GM19193 (cell line): ENCODE data around the gene BMPR2.

ENCODE experiments used
- POLR2A ChIP-seq: IDR thresholded peaks from 4 replicates; pipeline ENCODE4 v1.6.1; 2011; ENCODE audit not compliant: insufficient read depth, insufficient read length; ENCODE audit errors: extremely low read depth

The BMPR2 gene

GRCh38 chr2:202426751-202427150 lies 50.6 kb downstream of the BMPR2 start:
- no peak for TF ChIP-seq POLR2A

- TF ChIP-seq POLR2A = no peak
Measured at GRCh38 chr2:202429164-202429980, 53.2 kb downstream of the BMPR2 start.

- TF ChIP-seq POLR2A = no peak
Measured at GRCh38 chr2:202432776-202433175, 56.6 kb downstream of the BMPR2 start.

- no peak for TF ChIP-seq POLR2A
Measured at GRCh38 chr2:202434472-202434871, 58.3 kb downstream of the BMPR2 start.

- TF ChIP-seq POLR2A = no peak
Measured at GRCh38 chr2:202436626-202437025, 60.5 kb downstream of the BMPR2 start.

- TF ChIP-seq POLR2A = no peak
Measured at GRCh38 chr2:202442882-202443281, 66.8 kb downstream of the BMPR2 start.

- TF ChIP-seq POLR2A = no peak
Measured at GRCh38 chr2:202444000-202444399, 67.9 kb downstream of the BMPR2 start.

- no peak for TF ChIP-seq POLR2A
Measured at GRCh38 chr2:202449344-202449743, 73.2 kb downstream of the BMPR2 start.

GRCh38 chr2:202450785-202451184 lies 74.7 kb downstream of the BMPR2 start:
- no peak for TF ChIP-seq POLR2A

- no peak for TF ChIP-seq POLR2A
Measured at GRCh38 chr2:202452744-202453143, 76.6 kb downstream of the BMPR2 start.

GRCh38 chr2:202454536-202454935 lies 78.4 kb downstream of the BMPR2 start:
- no peak for TF ChIP-seq POLR2A

GRCh38 chr2:202455114-202455513 lies 79.0 kb downstream of the BMPR2 start:
- no peak for TF ChIP-seq POLR2A

- no peak for TF ChIP-seq POLR2A
Measured at GRCh38 chr2:202460119-202460518, 84.0 kb downstream of the BMPR2 start.

- no peak for TF ChIP-seq POLR2A
Measured at GRCh38 chr2:202479090-202479489, 103.0 kb downstream of the BMPR2 start.

- TF ChIP-seq POLR2A = no peak
Measured at GRCh38 chr2:202479610-202480009, 103.5 kb downstream of the BMPR2 start.

GRCh38 chr2:202486351-202486750 lies 110.2 kb downstream of the BMPR2 start:
- no peak for TF ChIP-seq POLR2A

- no peak for TF ChIP-seq POLR2A
Measured at GRCh38 chr2:202488671-202489070, 112.5 kb downstream of the BMPR2 start.
